HG02588 (cell line): ENCODE measurements around the gene FAM174C.

Source experiments
- ATAC-seq: cut with Tn5 transposase; IDR thresholded peaks from one replicate; pipeline ENCODE4 v1.9.1; 2021; ENCODE audit warnings: mild to moderate bottlenecking, moderate library complexity; ENCODE audit not compliant: unreplicated experiment

FAM174C gene

DNA sequence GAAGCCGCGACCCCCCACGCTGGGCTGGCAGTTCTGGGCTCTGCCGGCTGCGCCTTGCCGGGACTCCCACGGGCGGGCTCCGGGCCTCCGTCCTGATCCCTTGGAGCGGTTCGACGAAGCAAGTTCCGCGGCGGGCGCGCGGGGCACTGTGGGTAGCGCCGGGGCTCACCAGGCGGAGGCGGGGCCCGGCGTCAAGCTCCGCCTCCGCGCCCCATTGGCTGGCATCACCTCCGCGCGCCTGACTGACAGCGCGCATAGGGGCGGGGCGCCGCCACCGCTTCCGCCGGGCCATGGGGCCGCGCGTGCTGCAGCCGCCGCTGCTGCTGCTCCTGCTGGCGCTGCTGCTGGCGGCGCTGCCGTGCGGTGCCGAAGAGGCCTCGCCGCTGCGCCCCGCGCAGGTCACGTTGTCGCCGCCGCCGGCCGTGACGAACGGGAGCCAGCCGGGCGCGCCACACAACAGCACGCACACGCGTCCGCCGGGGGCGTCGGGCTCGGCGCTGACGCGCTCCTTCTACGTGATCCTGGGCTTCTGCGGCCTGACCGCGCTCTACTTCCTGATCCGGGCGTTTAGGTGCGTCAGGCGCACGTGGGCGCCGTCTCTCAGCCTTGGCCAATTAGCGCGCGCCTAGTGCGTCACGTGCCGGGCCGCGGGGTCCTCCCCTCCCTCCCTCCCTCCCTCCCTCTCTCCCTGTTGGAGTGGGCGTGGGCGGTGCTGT is at the start of gene FAM174C:
TSS of gene FAM174C (plus strand) at position 271 of the 716 bp plus-strand sequence. CDS start at position 291, 20 bp downstream.
- ATAC-seq = peak; percentile 70

GRCh38 chr19:1226227-1226518 is 49.2 kb upstream of the FAM174C start:
- no peak for ATAC-seq

- ATAC-seq = no peak
Observed at GRCh38 chr19:1226522-1227303, 48.6 kb upstream of the FAM174C start.

GRCh38 chr19:1227304-1228054 is 47.9 kb upstream of the FAM174C start:
- no peak for ATAC-seq

DNA sequence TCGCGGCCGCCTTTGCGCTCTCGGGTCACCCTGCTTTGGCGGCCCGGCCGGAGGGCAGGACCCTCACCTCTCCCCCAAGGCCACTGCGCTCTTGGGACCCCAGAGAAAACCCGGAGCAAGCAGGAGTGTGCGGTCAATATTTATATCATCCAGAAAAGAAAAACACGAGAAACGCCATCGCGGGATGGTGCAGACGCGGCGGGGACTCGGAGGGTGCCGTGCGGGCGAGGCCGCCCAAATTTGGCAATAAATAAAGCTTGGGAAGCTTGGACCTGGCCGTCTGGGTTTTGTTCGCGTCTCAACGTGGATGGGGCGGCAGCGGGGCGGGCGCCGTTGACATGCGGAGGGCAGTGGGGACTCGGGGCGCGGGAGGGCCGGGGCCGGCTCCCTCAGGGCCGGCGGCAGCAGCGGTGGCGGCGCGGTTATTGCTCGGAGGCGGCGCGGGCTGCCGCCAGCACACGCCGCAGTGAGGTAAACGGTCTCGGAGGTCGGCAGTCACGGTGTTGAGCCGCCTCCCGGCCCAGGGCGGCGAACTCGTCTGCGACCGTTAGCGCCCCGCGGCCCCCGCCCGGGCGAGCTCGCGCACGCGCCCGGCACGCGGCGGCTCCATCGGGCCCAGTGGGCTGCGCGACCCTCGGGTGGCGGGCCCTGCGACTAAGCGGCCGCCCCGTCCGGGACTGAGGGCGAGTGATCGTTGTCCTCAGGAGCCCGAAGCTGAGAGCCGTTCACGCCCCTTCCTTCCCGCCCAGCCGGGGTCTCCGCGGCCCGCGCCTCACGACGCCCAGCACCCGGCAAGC is 47.0 kb upstream of the FAM174C start:
- no peak for ATAC-seq

DNA sequence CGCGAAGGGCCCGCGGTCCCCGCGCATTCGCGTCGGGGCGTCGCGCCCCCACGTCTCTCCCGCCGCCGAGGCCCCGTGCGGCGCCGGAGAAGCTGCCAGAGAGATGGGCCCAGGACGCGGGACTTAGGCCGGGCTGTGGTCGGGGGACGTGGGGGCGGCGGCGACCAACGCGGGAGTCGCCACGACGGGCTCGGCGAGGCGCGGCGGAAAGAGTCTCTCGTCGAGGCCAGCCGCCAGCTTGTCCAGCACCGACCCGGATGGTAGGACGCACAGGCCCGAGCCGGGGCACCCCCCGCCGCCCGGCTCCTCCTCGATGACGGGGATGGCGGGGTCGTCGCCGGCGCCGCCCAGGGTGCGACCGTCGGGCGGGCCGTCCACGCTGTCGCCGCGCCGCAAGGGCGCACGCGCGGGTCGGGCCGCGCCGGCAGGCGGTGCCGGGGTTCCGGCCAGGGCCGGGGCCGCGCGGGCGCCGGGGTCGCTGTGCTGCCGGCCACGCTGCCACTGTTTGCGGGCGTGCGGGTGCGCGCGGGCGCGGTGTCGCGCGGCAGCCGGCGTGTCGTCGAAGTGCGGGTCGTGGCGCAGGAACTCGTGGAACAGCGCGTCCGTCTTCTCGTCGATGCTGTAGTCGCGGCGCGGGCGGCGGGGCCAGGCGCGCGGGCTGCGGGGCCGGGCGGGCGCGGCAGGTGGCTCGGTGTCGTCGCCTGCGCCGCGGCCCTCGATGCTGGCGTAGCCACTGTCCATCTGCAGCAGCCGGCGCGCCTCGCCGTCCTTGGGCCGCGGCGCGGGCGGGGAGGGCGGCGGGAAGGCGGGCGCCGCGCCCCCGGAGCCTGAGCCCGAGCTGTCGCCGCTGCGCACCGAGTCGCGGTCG is 46.0 kb upstream of the FAM174C start:
- no peak for ATAC-seq

DNA sequence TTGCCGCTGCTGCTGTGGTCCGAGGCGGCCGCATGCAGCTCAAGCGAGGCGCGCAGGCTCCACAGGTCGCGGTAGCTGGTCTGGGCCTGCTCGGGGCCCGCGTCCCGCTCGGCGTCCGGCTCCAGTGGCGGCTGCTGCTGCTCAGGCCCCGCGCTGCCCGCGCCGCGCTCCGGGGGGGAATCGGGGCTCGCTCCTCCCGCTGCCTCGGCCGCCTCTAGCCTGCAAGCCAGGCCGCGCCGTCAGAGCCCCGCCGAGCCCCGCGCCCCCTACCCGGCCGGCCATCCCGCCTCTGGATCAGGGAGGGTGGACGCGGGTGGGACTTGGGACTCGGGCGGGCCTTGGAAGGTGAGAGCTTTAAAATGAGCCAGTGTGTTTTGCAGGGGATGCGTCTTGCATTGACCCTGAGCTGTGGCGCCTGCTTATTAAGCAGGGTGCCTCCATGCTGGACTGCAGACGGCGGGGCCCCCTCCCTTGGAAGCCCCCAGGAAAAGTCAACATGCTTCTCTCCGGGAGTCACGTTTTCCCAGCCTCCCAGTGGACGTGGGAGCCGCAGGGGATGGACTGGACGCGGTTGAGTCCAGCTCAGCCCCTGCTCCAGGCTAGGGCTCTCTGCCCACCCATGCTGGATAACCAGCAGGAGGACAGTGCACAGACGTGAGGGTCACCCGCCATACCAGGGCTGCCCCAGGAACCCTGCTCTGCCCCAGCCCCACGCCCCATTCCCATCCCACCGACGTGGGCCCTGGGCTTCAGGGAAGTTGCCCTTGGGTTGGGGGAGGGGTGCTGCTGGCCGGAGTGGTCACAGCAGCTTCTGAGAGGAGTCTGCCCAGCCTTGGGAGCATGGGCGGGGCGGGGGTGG is 45.2 kb upstream of the FAM174C start:
- no peak for ATAC-seq

DNA sequence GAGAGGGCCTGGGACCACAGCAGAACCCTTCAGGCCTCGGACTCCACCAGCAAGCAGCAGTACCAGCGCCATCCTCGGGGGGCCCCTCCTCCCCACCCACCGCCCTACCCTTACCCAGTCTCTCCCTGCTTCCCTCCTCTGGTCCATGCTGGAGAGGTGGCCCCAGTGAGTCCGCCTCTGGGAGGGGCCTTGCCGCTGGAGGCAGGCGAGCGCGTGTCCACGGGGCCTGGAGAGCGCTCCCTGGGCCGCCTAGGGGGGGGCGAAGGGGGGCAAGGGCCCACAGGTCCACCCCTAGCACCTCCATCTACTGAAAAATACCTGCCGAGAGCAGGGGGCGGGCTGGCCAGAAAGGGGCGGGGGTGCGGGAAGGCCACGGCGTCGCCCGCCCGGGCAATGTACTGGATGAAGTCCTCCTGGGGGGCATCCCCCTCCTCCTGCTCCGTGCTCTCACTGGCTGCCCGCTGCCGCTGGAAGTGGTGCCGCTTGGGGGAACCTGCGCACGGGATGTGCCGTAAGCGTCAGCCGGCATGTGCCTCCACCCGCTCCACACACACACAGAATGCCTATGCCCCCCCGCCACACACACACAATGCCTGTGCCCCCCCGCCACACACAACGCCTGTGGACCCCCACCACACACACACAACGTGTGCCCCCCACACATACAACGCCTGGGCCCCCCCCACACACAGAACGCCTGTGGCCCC is 44.4 kb upstream of the FAM174C start:
- no peak for ATAC-seq

GRCh38 chr19:1231729-1232637 is 43.3 kb upstream of the FAM174C start:
- ATAC-seq = no peak

DNA sequence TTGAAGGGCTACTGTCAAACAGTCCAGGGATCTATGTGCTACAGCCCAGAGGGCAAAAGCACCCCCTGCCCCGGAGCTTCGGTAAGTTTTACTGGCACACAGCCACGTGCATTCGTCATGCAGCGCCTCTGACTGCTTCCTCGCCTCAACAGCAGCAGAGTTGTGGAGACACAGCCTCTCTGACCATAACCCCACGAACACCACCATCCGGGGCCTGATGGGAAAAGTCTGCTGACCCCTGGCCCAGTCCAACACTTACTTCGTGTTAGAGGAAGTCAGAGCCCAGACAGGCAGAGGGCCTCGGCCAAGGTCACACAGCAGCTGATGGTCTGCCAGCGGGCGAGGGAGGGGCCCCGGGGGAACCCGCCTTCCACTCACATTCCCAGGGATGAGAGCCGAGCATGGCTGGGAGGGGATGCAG is 42.7 kb upstream of the FAM174C start:
- no peak for ATAC-seq

GRCh38 chr19:1233115-1233667 is 42.1 kb upstream of the FAM174C start:
- no peak for ATAC-seq

GRCh38 chr19:1234051-1234954 is 41.0 kb upstream of the FAM174C start:
- no peak for ATAC-seq

- no peak for ATAC-seq
Observed at GRCh38 chr19:1234955-1235380, 40.4 kb upstream of the FAM174C start.

DNA sequence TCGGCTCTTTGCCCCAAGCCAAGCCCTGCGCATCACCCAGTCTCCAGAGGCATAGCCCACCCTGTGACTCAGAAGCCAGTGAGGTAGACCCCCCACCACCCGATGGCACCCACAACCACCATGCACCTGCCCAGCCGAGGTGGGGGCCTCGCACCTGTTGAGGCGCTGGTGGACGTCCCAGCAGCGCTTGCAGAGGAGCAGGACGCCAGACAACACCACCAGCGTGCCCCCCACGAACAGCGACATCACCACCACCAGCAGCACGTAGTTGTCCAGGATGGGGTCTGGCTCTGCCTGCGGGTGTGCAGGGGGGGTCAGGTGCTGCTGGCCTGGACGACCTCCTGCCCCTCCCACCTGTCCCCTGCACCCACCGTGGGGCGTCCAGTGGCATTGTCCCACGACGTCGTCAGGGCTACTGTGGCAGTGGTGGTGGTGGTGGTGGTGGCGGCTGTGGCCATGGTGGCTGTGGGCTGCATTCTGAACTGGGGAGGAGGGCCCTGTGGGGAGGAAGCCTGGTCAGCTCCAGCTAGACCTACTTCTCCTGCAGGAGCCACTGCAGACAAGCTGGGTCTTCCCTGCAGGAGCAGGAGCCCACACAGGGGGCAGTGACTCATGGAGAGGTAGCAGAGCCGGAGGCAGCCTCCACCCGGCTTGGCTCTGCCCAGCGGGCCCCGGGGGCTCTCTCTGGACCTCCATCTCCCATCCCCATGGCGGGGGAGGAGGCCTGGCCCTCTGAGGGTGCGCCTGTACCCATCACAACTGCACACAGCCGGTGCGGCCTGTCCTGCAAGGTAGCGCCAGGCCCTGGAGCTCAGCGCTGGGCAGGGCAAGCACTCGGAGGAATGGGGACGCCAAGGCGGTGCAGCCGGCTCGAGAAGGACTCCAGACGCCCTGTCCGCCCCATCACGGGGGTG is 39.4 kb upstream of the FAM174C start:
- no peak for ATAC-seq

GRCh38 chr19:1236576-1236975 is 38.8 kb upstream of the FAM174C start:
- ATAC-seq = no peak
